Ishikawa (cell line): ENCODE results near the gene GSTA4.

Experiments used
- CEBPB ChIP-seq: IDR thresholded peaks from 2 replicates; pipeline ENCODE4 v1.6.1; 2012
- CREB1 ChIP-seq: IDR thresholded peaks from 2 replicates; pipeline ENCODE4 v1.6.1; 2012; ENCODE audit warnings: low read depth
- EGR1 ChIP-seq: IDR thresholded peaks from 2 replicates; pipeline ENCODE4 v1.6.1; 2012
- EP300 ChIP-seq: IDR thresholded peaks from 2 replicates; pipeline ENCODE4 v1.6.1; 2012; ENCODE audit warnings: borderline replicate concordance
- FOXM1 ChIP-seq: IDR thresholded peaks from 2 replicates; pipeline ENCODE4 v1.6.1; 2012; ENCODE audit warnings: low read depth, borderline replicate concordance
- MAX ChIP-seq: IDR thresholded peaks from 2 replicates; pipeline ENCODE4 v1.6.1; 2012
- NFIC ChIP-seq: IDR thresholded peaks from 2 replicates; pipeline ENCODE4 v1.6.1; 2012
- RAD21 ChIP-seq: IDR thresholded peaks from 2 replicates; pipeline ENCODE4 v1.6.1; 2012; ENCODE audit warnings: low read depth
- REST ChIP-seq: IDR thresholded peaks from 2 replicates; pipeline ENCODE4 v1.6.1; 2012; ENCODE audit warnings: low read depth, mild to moderate bottlenecking
- TAF1 ChIP-seq: IDR thresholded peaks from 2 replicates; pipeline ENCODE4 v1.6.1; 2012; ENCODE audit warnings: low read depth, mild to moderate bottlenecking
- TCF12 ChIP-seq: IDR thresholded peaks from 2 replicates; pipeline ENCODE4 v1.6.1; 2012; ENCODE audit warnings: low read depth
- TEAD4 ChIP-seq: IDR thresholded peaks from 2 replicates; pipeline ENCODE4 v1.6.1; 2012
- USF1 ChIP-seq: IDR thresholded peaks from 2 replicates; pipeline ENCODE4 v1.6.1; 2012
- YY1 ChIP-seq: IDR thresholded peaks from 2 replicates; pipeline ENCODE4 v1.6.1; 2012; ENCODE audit warnings: low read depth
- ZBTB7A ChIP-seq: IDR thresholded peaks from 2 replicates; pipeline ENCODE4 v1.6.1; 2012; ENCODE audit warnings: low read depth

GSTA4 gene

GRCh38 chr6:53038596-53038995 lies 43.5 kb upstream of the GSTA4 start:
- no peak for TF ChIP-seq TAF1
- no peak for TF ChIP-seq EP300
- no peak for TF ChIP-seq USF1
- no peak for TF ChIP-seq CREB1
- no peak for TF ChIP-seq TCF12
- no peak for TF ChIP-seq EGR1
- TF ChIP-seq RAD21, result no peak
- no peak for TF ChIP-seq YY1

GRCh38 chr6:53038141-53038540 lies 43.1 kb upstream of the GSTA4 start:
- TF ChIP-seq CREB1, result no peak
- no peak for TF ChIP-seq TAF1

GRCh38 chr6:53035549-53036213 lies 40.6 kb upstream of the GSTA4 start:
- no peak for TF ChIP-seq NFIC
- TF ChIP-seq YY1, result no peak
- no peak for TF ChIP-seq ZBTB7A
- TF ChIP-seq FOXM1, result no peak
- TF ChIP-seq REST, result no peak
- TF ChIP-seq CREB1, result no peak
- no peak for TF ChIP-seq RAD21
- no peak for TF ChIP-seq EP300
- TF ChIP-seq CEBPB, result no peak
- no peak for TF ChIP-seq TCF12
- no peak for TF ChIP-seq TEAD4
- no peak for TF ChIP-seq EGR1
- TF ChIP-seq TAF1, result no peak

GRCh38 chr6:53033764-53034163 lies 38.7 kb upstream of the GSTA4 start:
- no peak for TF ChIP-seq MAX
- no peak for TF ChIP-seq ZBTB7A
- no peak for TF ChIP-seq REST
- TF ChIP-seq TAF1, result no peak
- TF ChIP-seq EGR1, result no peak
- no peak for TF ChIP-seq YY1
- TF ChIP-seq CEBPB, result no peak
- no peak for TF ChIP-seq NFIC
- TF ChIP-seq CREB1, result no peak
- no peak for TF ChIP-seq RAD21
- TF ChIP-seq EP300, result no peak
- TF ChIP-seq TCF12, result no peak
- no peak for TF ChIP-seq FOXM1
- TF ChIP-seq TEAD4, result no peak
- no peak for TF ChIP-seq USF1

- TF ChIP-seq TEAD4, result no peak
Observed at GRCh38 chr6:53032849-53033248, 37.8 kb upstream of the GSTA4 start.

- TF ChIP-seq USF1, result no peak
- no peak for TF ChIP-seq FOXM1
- no peak for TF ChIP-seq CREB1
- no peak for TF ChIP-seq EP300
- TF ChIP-seq YY1, result no peak
- TF ChIP-seq CEBPB, result no peak
- no peak for TF ChIP-seq TAF1
Observed at GRCh38 chr6:53031281-53031680, 36.2 kb upstream of the GSTA4 start.
